HG03469 (cell line): Measurements from ENCODE around the gene DKKL1.
"Not testable (repeated sequence)": the region's sequence is repeated elsewhere in the genome, so short reads cannot be mapped to it uniquely, and the experiment has no call there.

Experiments used
- ATAC-seq: cut with Tn5 transposase; IDR thresholded peaks from one replicate; pipeline ENCODE4 v1.9.1; 2021; ENCODE audit warnings: mild to moderate bottlenecking, moderate library complexity, moderate number of reproducible peaks; ENCODE audit not compliant: unreplicated experiment

DKKL1 gene

GRCh38 chr19:49363268-49364082 is at the start of gene DKKL1:
Gene DKKL1, plus strand, starts transcription at chr19:49363877. Its CDS starts 122 bp downstream, at chr19:49363999.
- no peak for ATAC-seq

- no peak for ATAC-seq
These were observed 48.6 kb upstream of the DKKL1 start for GRCh38 chr19:49315111-49315510.

GRCh38 chr19:49316284-49316683 is 47.4 kb upstream of the DKKL1 start:
- no peak for ATAC-seq

- no peak for ATAC-seq
These were observed 45.4 kb upstream of the DKKL1 start for GRCh38 chr19:49318296-49318695.

DNA sequence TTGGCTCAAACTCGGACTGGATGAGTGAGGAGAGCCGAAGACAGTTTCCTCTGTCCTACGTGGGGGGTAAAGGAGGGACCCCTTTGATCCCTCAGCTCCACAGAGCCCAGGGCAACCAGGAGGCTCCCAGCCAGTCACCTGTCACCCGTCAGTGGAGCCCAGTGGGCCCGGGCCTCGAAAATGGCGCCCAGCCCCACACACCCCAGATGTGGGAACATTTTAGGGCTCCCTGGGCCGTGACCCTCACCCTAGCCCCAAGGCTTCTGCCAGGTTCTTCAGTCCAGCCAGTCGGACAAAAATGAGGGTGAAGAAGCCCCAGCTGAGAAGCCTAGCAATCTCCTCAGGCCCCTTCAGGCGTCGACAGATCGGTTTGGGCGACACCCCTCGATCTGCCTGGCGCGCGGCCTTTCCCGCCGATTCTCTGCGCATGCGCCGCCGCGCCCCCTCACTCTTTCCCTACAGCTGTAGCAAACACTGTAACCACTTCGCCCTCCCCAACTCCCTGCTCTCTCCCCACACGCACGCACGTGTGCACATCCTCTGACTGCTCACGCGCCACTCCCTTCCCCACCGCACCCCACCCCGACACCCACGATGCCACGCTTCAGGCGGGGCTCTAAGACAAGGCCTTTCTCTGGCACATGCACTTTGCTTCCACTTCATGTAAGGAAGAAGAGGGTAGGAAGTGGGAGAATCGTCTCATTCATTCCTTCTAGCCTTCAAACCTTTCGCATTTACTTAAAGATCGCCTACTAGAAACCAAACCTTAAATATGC is 38.7 kb upstream of the DKKL1 start, which contains the start of gene SLC6A16:
Gene SLC6A16, minus strand, starts transcription at position 391 of the 776 bp plus-strand sequence. CDS start 13,844 bp downstream, outside the sequence.
- ATAC-seq, result no peak

DNA sequence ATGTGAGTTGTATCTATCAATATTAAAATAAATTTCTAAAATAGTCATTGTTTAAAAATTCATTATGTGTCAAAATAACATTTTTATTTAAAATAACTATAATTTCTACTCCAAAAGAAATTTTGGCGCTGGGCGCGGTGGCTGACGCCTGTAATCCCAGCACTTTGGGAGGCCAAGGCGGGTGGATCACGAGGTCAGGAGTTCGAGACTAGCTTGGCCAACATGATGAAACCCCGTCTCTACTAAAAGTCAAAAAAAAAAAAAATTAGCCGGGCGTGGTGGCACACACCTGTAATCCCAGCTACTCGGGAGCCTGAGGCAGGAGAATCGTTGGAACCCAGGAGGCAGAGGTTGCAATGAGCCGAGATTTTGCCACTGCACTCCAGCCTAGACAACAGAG is 37.9 kb upstream of the DKKL1 start:
- ATAC-seq, result not testable (repeated sequence)

DNA sequence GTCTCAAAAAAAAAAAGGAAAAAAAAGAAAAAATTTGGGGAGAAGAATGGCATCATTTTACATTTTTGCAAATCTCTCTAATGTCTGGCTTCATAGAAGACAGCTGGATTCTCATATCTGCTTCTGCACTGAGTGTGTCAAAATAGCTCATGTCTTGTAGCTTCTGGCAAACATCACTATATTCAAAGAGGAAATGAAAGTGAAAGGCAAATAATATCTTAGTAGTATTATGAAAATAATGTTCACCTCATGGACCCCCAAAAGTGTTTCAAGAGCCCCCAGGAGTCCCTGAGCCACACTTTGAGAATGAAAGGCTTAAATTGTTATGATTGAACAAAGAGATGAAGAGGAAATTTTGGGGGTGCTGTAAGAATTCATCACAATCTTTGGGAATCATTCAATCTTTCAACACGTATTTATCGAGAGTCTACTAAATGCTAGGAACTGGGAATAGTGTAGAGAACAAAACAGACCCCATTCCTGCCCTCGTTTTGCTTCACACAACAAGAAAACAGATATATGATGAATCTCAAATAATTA is 37.4 kb upstream of the DKKL1 start:
- ATAC-seq, result no peak

DNA sequence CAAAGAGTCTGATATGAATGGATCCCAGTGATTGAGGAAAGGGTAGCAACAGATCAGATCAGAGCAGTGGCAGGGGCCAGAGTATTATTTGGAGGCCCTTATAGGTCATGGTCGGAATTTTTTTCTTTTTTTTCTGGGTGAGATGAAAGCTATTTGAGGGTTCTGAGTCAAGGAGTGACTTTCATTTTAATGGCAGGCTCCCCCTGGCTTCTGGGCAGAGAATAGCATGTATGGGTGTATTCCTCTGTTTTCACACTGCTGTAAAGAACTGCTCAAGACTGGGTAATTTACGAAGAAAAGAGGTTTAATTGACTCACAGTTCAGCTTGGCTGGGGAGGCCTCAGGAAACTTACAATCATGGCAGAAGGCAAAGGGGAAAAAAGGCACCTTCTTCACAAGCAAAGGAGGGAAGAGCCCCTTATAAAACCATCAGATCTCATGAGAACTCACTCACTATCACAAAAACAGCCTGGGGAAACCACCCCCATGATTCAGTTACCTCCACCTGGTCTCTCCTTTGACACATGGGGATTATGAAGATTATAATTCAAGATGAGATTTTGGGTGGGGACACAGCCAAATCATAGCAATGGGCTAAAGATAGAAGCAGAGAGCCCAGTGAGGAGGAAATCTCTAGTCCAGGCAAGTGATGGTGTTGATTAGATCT is 35.7 kb upstream of the DKKL1 start:
- no peak for ATAC-seq

- no peak for ATAC-seq
These were observed 34.9 kb upstream of the DKKL1 start for GRCh38 chr19:49328741-49329140.

DNA sequence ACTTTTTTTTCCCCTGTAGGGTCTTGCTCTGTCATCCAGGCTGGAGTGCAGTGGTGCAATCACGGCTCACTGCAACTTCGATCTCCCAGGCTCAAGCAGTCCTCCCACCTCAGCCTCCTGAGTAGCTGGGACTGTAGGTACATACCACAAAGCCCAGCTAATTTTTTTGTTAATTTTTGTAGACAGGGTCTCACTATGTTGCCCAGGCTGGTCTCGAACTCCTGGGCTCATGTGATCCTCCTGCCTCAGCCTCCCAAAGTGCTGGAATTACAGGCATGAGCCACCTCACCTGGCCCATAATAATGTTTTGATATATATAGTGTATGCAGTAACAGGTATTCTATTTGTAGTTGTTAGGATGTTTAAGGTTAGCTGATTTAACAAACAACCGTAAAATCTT is 32.5 kb upstream of the DKKL1 start:
- ATAC-seq, result not testable (repeated sequence)

DNA sequence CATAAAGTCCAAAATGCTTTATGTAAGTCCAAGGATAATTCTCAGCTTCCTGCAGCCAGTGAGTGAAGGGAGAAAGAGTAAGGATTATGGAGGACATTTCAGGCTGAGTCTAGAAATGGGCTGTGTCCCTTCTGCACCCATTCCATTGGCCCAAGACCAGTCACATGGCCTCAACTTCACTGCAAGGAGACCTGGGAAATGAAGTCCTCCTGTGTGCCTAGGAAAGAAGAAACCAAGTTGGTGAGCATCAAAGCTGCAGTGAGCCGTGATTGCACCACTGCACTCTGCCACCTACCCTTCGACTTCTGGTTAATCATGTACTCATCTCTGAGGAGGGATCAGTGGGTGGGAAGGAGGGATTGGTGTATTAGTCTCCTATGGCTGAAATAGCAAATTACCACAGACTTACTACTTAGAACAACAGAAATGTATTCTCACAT is 32.0 kb upstream of the DKKL1 start:
- ATAC-seq, result no peak

GRCh38 chr19:49332691-49333417 is 30.8 kb upstream of the DKKL1 start:
- ATAC-seq, result not testable (repeated sequence)

DNA sequence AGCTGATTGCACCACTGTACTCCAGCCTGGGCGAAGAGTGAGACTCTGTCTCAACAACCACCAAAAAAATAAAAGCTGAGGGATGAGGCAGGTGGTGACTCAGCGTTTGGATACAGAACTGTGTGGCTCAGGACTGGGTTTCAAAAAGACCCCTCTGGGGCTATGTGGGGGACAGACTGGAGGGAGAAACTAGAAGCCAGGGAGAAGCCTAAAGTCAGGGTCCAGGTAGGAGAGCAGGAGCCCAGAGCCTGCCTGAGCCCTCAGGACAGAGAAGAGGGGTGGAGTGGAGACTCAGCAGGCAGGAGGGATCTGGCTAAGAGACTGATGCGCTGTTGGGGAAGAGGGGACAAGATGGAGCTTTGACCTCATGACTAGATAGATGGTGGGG is 30.3 kb upstream of the DKKL1 start:
- no peak for ATAC-seq

DNA sequence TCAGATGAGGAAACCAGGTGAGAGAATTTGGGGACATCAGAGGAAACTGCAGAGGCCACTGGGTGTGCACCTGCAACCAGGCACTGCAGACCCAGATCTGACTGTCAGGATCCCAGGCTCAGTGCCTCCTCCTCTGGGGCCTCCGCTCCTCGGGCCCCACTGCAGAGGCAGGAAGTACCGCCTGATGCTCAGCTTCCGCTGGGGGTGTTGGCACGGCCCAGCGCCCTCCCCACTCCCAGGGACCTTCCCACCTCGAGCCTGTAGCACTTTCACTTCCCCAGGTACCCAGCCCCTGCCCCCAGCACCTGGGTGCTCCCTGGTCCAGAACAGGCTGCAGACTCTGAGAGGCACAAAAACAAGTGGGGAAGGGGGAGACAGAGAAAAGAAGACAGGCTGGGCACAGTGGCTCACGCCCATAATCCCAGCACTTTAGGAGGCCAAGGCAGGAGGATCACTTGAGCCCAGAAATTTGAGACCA is 29.8 kb upstream of the DKKL1 start:
- ATAC-seq, result no peak

- ATAC-seq, result no peak
These were observed 28.4 kb upstream of the DKKL1 start, which contains the start of gene CD37 for GRCh38 chr19:49335071-49335783. Gene CD37, plus strand, starts transcription at chr19:49335406. Its CDS starts 135 bp downstream, at chr19:49335541.

DNA sequence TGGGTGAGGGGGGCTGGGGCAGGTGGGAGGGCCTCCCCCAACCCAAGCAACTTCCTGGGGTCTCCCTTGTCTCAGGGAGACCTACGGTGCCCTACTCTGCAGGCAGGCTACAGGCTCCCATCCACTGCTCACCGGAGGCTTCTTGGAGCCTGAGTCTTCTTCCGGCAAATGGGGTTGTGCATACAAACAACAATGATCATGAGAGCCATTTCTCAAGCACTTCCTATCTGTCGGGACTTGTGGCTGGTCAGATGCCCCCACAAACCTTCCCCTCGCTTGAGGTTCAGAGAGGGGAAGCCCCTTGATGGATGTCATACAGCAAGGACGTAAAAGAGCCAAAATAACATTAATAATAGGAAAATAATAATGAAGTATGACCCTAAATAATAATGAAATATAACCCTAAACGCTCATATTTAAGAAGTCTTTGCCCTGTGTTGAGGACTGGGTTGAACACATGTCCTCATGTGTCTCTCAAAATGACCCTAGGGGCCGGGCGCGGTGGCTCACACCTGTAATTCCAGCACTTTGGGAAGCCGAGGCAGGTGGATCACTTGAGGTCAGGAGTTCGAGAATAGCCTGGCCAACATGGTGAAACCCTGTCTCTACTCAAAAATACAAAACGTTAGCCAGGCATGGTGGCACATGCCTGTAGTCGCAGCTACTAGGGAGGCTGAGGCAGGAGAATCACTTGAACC is 27.7 kb upstream of the DKKL1 start:
- ATAC-seq, result no peak

GRCh38 chr19:49336482-49337266 is 27.0 kb upstream of the DKKL1 start:
- no peak for ATAC-seq
